ENCODE measurements around the gene DHRS7. TPM values are rescaled to one million over a fixed set of nuclear protein-coding genes. Genes with fewer than 3 reads are reported as not detected.

The DHRS7 gene
- total and polyA plus RNA-seq, 2 donors (not counting 3 experiments of a cell fraction or from before 2014, with no cell fraction given), result 28.6 to 29.3 TPM

DNA sequence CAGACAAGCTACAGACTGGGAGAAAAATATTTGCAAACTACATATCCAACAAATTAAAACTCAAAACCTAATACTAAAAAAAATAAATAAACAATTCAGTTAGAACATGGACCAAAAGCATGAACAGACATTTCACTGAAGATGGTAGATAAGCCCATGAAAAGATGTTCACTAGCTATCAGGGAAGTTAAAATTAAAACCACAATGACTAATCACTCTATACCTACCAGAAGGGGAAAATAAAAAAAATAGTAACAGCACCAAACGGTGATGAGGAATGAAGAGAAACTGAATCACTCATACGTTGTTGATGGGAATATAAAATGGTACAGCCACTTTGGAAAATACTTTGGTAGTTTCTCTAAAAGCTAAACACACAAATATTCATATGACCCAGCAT is 31.1 kb upstream of the DHRS7 start:
- POLR2A ChIA-PET, result no interaction called here
- H3K79me2 ChIP-seq (ENCODE audit: control insufficient read depth, insufficient read depth, low read length), result no peaks in the 10 kb centered on the region
- peaks cover 0 to 8% of the 10 kb centered on the region in 2 experiments for H3K27me3 ChIP-seq (ENCODE audit: control insufficient read depth in 2 of 2, insufficient read depth in 2 of 2, low read length in 2 of 2)
- no peaks in the 10 kb centered on the region for H4K20me1 ChIP-seq (replicated peaks; ENCODE audit: control insufficient read depth, extremely low read depth, insufficient read depth, low read length)
- H3K4me3 ChIP-seq (replicated peaks in 1 of 3; ENCODE audit: insufficient read depth in 1 of 3, low read depth in 1 of 3, low read length in 3 of 3), result no peak overlapping the region
- intact Hi-C loops (cut with micrococcal nuclease) (no loop called here), dilution Hi-C loops (cut with MboI; ENCODE audit: extremely low pct_ligation_motif_present, low sequenced_read_pairs) (no loop called here)
- H3K9ac ChIP-seq (replicated peaks; ENCODE audit: extremely low read depth, insufficient read depth, low read length), result no peak overlapping the region
- TF ChIP-seq EZH2 (IDR thresholded peaks at IDR 0.05; ENCODE audit: borderline replicate concordance, low read depth, low read length, severe bottlenecking) (no peak), MYC (IDR thresholded peaks at IDR 0.05; ENCODE audit: low read depth, low read length) (no peak)
- no peak overlapping the region for H2AFZ ChIP-seq (ENCODE audit: low read depth, low read length)
- no peaks in the 10 kb centered on the region for H3K9me3 ChIP-seq (replicated peaks; ENCODE audit: control insufficient read depth, insufficient read depth, low read length)
- no peaks in the 10 kb centered on the region for H3K4me1 ChIP-seq (ENCODE audit: control insufficient read depth, extremely low read depth, insufficient read depth, low read length)
- CTCF ChIA-PET, result interaction anchor here (0.9 kb wide), 1 partner anchor 70 kb away, joined by 3 read pairs; no protein-coding TSS in a partner anchor
- DNase-seq (ENCODE audit: low read depth, low spot score), result no peak
- H3K9me1 ChIP-seq (replicated peaks; ENCODE audit: control insufficient read depth, extremely low read depth, insufficient read depth, low read length), result no peaks in the 10 kb centered on the region
- no peak overlapping the region for H3K27ac ChIP-seq (ENCODE audit: insufficient read depth, low read depth, low read length)
- no TSS peak for BruUV-seq (replicated peaks)
- no peak for FAIRE-seq
- no peaks in the 10 kb centered on the region for H3K36me3 ChIP-seq (ENCODE audit: control insufficient read depth in 2 of 2, extremely low read depth in 1 of 2, insufficient read depth in 2 of 2, low read length in 2 of 2)
- H3K4me2 ChIP-seq (ENCODE audit: insufficient read depth, low read length), result no peak overlapping the region

DNA sequence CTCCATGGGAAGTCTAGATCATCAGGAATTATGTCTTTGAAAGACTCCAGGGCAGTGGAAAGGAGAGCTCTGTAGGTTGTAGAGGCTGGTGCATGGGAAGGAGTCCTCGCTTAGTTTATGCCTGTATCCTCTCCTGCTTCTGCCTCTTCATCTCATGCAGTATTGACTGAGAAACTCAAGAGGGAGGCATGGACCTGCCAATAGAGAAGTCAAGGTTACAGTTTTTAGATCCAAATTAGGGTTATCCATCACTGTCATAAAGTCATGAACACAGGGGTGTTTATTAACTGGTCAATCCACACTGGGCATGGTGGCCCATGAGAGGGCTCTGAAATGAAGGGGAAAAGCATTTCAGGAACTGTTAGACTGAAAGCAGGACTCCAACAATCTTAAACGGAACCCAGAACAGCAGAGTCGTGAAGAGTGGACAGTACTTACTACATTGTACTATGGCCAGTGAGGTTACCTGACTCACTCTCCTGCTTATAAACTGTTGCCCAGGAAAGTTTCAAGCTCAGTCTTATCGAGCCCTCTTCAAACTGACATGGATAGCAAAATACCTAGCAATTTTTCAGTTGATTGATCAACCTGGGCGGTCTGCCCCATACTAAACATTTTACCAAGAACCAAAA is 30.1 kb upstream of the DHRS7 start:
- peaks cover 2 to 14% of the 10 kb centered on the region in 2 experiments for H3K27me3 ChIP-seq (ENCODE audit: control insufficient read depth in 2 of 2, insufficient read depth in 2 of 2, low read length in 2 of 2)
- H2AFZ ChIP-seq (ENCODE audit: low read depth, low read length), result no peak overlapping the region
- no peak overlapping the region for H3K4me3 ChIP-seq (replicated peaks in 1 of 3; ENCODE audit: insufficient read depth in 1 of 3, low read depth in 1 of 3, low read length in 3 of 3)
- no peaks in the 10 kb centered on the region for H3K4me1 ChIP-seq (ENCODE audit: control insufficient read depth, extremely low read depth, insufficient read depth, low read length)
- no peaks in the 10 kb centered on the region for H3K9me1 ChIP-seq (replicated peaks; ENCODE audit: control insufficient read depth, extremely low read depth, insufficient read depth, low read length)
- H3K27ac ChIP-seq (ENCODE audit: insufficient read depth, low read depth, low read length), result no peak overlapping the region
- no peak overlapping the region for H3K4me2 ChIP-seq (ENCODE audit: insufficient read depth, low read length)
- ChIA-PET POLR2A (no interaction called here), CTCF (no interaction called here)
- FAIRE-seq, result no peak
- H3K79me2 ChIP-seq (ENCODE audit: control insufficient read depth, insufficient read depth, low read length), result no peaks in the 10 kb centered on the region
- dilution Hi-C loops (cut with MboI; ENCODE audit: extremely low pct_ligation_motif_present, low sequenced_read_pairs) (no loop called here), intact Hi-C loops (cut with micrococcal nuclease) (no loop called here)
- no peak for DNase-seq (ENCODE audit: low read depth, low spot score)
- TF ChIP-seq JUN (IDR thresholded peaks at IDR 0.05; ENCODE audit: borderline replicate concordance, insufficient read depth, insufficient read length, low read depth) (no peak), GATA2 (IDR thresholded peaks at IDR 0.05; ENCODE audit: insufficient read depth, insufficient read length, low read depth, low read length) (no peak), EZH2 (IDR thresholded peaks at IDR 0.05; ENCODE audit: borderline replicate concordance, low read depth, low read length, severe bottlenecking) (no peak), FOS (IDR thresholded peaks at IDR 0.05; ENCODE audit: borderline replicate concordance, insufficient read depth, low read length) (no peak), MYC (IDR thresholded peaks at IDR 0.05; ENCODE audit: low read depth, low read length) (no peak), POLR2AphosphoS5 (IDR thresholded peaks at IDR 0.05; ENCODE audit: insufficient read depth, low read depth, low read length) (no peak), POLR2A (IDR thresholded peaks at IDR 0.05; ENCODE audit: low read depth, low read length) (no peak)
- TF ChIP-seq, protein P1, sequence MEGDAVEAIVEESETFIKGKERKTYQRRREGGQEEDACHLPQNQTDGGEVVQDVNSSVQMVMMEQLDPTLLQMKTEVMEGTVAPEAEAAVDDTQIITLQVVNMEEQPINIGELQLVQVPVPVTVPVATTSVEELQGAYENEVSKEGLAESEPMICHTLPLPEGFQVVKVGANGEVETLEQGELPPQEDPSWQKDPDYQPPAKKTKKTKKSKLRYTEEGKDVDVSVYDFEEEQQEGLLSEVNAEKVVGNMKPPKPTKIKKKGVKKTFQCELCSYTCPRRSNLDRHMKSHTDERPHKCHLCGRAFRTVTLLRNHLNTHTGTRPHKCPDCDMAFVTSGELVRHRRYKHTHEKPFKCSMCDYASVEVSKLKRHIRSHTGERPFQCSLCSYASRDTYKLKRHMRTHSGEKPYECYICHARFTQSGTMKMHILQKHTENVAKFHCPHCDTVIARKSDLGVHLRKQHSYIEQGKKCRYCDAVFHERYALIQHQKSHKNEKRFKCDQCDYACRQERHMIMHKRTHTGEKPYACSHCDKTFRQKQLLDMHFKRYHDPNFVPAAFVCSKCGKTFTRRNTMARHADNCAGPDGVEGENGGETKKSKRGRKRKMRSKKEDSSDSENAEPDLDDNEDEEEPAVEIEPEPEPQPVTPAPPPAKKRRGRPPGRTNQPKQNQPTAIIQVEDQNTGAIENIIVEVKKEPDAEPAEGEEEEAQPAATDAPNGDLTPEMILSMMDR (IDR thresholded peaks at IDR 0.05; ENCODE audit: extremely low read depth in 1 of 2, insufficient read depth in 1 of 2, low read depth in 1 of 2, low read length in 2 of 2), result no peak
- TF ChIP-seq, protein P2, sequence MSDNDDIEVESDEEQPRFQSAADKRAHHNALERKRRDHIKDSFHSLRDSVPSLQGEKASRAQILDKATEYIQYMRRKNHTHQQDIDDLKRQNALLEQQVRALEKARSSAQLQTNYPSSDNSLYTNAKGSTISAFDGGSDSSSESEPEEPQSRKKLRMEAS (IDR thresholded peaks at IDR 0.05; ENCODE audit: insufficient read depth, insufficient read length), result no peak
- no peaks in the 10 kb centered on the region for H3K9me3 ChIP-seq (replicated peaks; ENCODE audit: control insufficient read depth, insufficient read depth, low read length)
- H4K20me1 ChIP-seq (replicated peaks; ENCODE audit: control insufficient read depth, extremely low read depth, insufficient read depth, low read length), result no peaks in the 10 kb centered on the region
- H3K9ac ChIP-seq (replicated peaks; ENCODE audit: extremely low read depth, insufficient read depth, low read length), result no peak overlapping the region
- BruUV-seq (replicated peaks), result no TSS peak
- H3K36me3 ChIP-seq (ENCODE audit: control insufficient read depth in 2 of 2, extremely low read depth in 1 of 2, insufficient read depth in 2 of 2, low read length in 2 of 2), result no peaks in the 10 kb centered on the region
